GM12878 (cell line): Measurements from ENCODE around the gene STRBP. TPM values are rescaled to one million over a fixed set of nuclear protein-coding genes. Genes with fewer than 3 reads are reported as not detected.

Source experiments
- ATAC-seq: fragments of 200-7000 bp; cut with Tn5 transposase; 3 replicates; pipeline ENCODE4 v1.9.1; 2020; ENCODE audit warnings: mild to moderate bottlenecking, moderate library complexity
- BruUV-seq: library from RNA; stranded (reverse); fragments of 400-500 nt; replicated peaks from 2 replicates; lab custom pipeline; 2021; lab: Mats Ljungman, UMichigan
- CTCF ChIA-PET: fragments of 300-600 bp; sonication (Branson Sonifier 250); formaldehyde crosslinking; extraction: SDS; loops from one replicate; lab custom pipeline; 2021; ENCODE audit warnings: inconsistent platforms; lab: Yijun Ruan, JAX
- POLR2A ChIA-PET: fragments of 350-600 bp; formaldehyde crosslinking; extraction: SDS; loops from one replicate; lab custom pipeline; 2021; ENCODE audit warnings: inconsistent platforms; lab: Charles Lee
- RAD21 ChIA-PET: fragments of 300-600 bp; sonication (Branson Sonifier 250); formaldehyde crosslinking; loops from one replicate; lab custom pipeline; 2023; ENCODE audit warnings: antibody characterized with exemption; ENCODE audit not compliant: unreplicated experiment; lab: Charles Lee
- SMC1A ChIA-PET: fragments of 300-600 bp; sonication (Branson Sonifier 250); formaldehyde crosslinking; loops from one replicate; lab custom pipeline; 2023; ENCODE audit not compliant: unreplicated experiment, uncharacterized antibody; lab: Charles Lee
- DNase-seq: peaks from one replicate; pipeline ENCODE4 v3.0.0-alpha.2; 2011; ENCODE audit warnings: low read depth, low spot score
- FAIRE-seq: peaks from 3 replicates; lab custom pipeline; 2011; peaks lifted over from hg19 to GRCh38; lab: Jason Lieb, UNC
- H2AFZ ChIP-seq: 2 replicates; pipeline ENCODE4 v1.6.0; 2011; ENCODE audit warnings: low read depth, low read length, control low read depth; ENCODE audit not compliant: control insufficient read depth
- H3K27ac ChIP-seq: 2 replicates; pipeline ENCODE4 v1.5.1; 2011; ENCODE audit warnings: control low read depth; ENCODE audit not compliant: control insufficient read depth, insufficient read depth
- H3K27me3 ChIP-seq, 2 experiments: replicated peaks in 1 of 2; 2 replicates each; pipeline versions ENCODE4 v1.6.0 to v1.6.1; 2011; ENCODE audit warnings: low read length in 1 of 2; ENCODE audit not compliant: control insufficient read depth in 2 of 2, insufficient read depth in 2 of 2
- H3K36me3 ChIP-seq, 2 experiments: 2 replicates each; pipeline ENCODE4 v1.5.1; 2011; ENCODE audit warnings: low read length in 1 of 2; ENCODE audit not compliant: control insufficient read depth in 2 of 2, insufficient read depth in 2 of 2
- H3K4me1 ChIP-seq: 2 replicates; pipeline ENCODE4 v1.6.1; 2011; ENCODE audit warnings: mild to moderate bottlenecking, low read length, moderate library complexity, mixed read lengths; ENCODE audit not compliant: control insufficient read depth, insufficient read depth
- H3K4me2 ChIP-seq: 2 replicates; pipeline ENCODE4 v1.6.0; 2011; ENCODE audit warnings: control low read depth; ENCODE audit not compliant: control insufficient read depth, insufficient read depth
- H3K4me3 ChIP-seq: fragments of 200-600 bp; sonication (generic); 2 replicates; pipeline ENCODE4 v1.5.1; 2016
- H3K79me2 ChIP-seq: 2 replicates; pipeline ENCODE4 v1.6.0; 2011; ENCODE audit warnings: low read length; ENCODE audit not compliant: control insufficient read depth, insufficient read depth
- H3K9ac ChIP-seq: 2 replicates; pipeline ENCODE4 v1.8.0; 2011; ENCODE audit warnings: low read length, control low read depth, mixed read lengths; ENCODE audit not compliant: control insufficient read depth, insufficient read depth
- H3K9me3 ChIP-seq: replicated peaks from 3 replicates; pipeline ENCODE4 v1.5.1; 2011; ENCODE audit warnings: mild to moderate bottlenecking, low read length; ENCODE audit not compliant: control insufficient read depth, insufficient read depth
- H4K20me1 ChIP-seq: 2 replicates; pipeline ENCODE4 v1.6.0; 2011; ENCODE audit not compliant: control insufficient read depth, insufficient read depth
- CBX5 ChIP-seq: sonication (generic); IDR thresholded peaks from 2 replicates; pipeline ENCODE4 v1.6.1; 2016; ENCODE audit warnings: low read depth, moderate library complexity, mild to moderate bottlenecking, inconsistent platforms
- HDAC6 ChIP-seq: fragments of 200-600 bp; sonication (generic); IDR thresholded peaks from one replicate; pipeline ENCODE4 v1.8.0; 2017; ENCODE audit warnings: antibody characterized with exemption; ENCODE audit not compliant: unreplicated experiment
- HDGF ChIP-seq: fragments of 450-650 bp; IDR thresholded peaks from 2 replicates; pipeline ENCODE4 v1.6.1; 2016; ENCODE audit warnings: antibody characterized with exemption
- KDM1A ChIP-seq: fragments of 200-600 bp; sonication (generic); IDR thresholded peaks from 2 replicates; pipeline ENCODE4 v1.6.1; 2016; ENCODE audit warnings: borderline replicate concordance
- MTA2 ChIP-seq: fragments of 450-650 bp; IDR thresholded peaks from 2 replicates; pipeline ENCODE4 v1.6.1; 2016; ENCODE audit warnings: low read depth, mild to moderate bottlenecking, moderate library complexity
- NFYB ChIP-seq: IDR thresholded peaks from 2 replicates; pipeline ENCODE4 v1.6.1; 2011; ENCODE audit warnings: low read depth, mild to moderate bottlenecking, low read length, improper control_type of control experiment, moderate library complexity; ENCODE audit not compliant: insufficient read depth
- NR2C2 ChIP-seq: IDR thresholded peaks from 2 replicates; pipeline ENCODE4 v1.6.1; 2011; ENCODE audit warnings: borderline replicate concordance, low read depth; ENCODE audit not compliant: control insufficient read depth, insufficient read length
- NRF1 ChIP-seq: conservative IDR thresholded peaks from 2 replicates; pipeline ENCODE4 v1.6.1; 2011; ENCODE audit warnings: mild to moderate bottlenecking, low read depth, low read length, improper control_type of control experiment
- TCF12 ChIP-seq: IDR thresholded peaks from 2 replicates; pipeline ENCODE4 v1.6.1; 2011; ENCODE audit warnings: low read depth, mild to moderate bottlenecking, low read length
- ZNF24 ChIP-seq: fragments of 450-650 bp; IDR thresholded peaks from 2 replicates; pipeline ENCODE4 v1.6.1; 2017; ENCODE audit warnings: antibody characterized with exemption, mild to moderate bottlenecking
- ZNF274 ChIP-seq: IDR thresholded peaks from one replicate; pipeline ENCODE4 v1.8.0; 2011; ENCODE audit not compliant: insufficient read length, insufficient read depth
- WGBS: methylation state at CpG from one replicate; pipeline ENCODE4 v1.1.6; 2016; ENCODE audit warnings: low lambda C conversion rate; ENCODE audit not compliant: insufficient replicate concordance, insufficient coverage; ENCODE audit errors: missing lambda C conversion rate; 5-methylcytosine and 5-hydroxymethylcytosine counted together
- in situ Hi-C: fragments of 300-500 bp; cut with MboI; formaldehyde crosslinking; loops from 9 replicates; pipeline ENCODE4 v1.14.3; 2018; ENCODE audit warnings: mixed read lengths
- intact Hi-C: fragments of 100-400 bp; cut with micrococcal nuclease; formaldehyde crosslinking; loops from one replicate; pipeline ENCODE4 v1.14.2; 2022; ENCODE audit not compliant: unreplicated experiment
- polyA plus RNA-seq, 11 experiments: library from polyadenylated mRNA; depleted of rRNA in 4 of 11; unstranded in 6 of 11; stranded (reverse) in 5 of 11; fragments of >200 nt; fragmentation: Nextera tagmentation in 4 of 11; fragmentation: Illumina TruSeq in 1 of 11; extraction: Ambion mirVana in 4 of 11; extraction: Trizol in 1 of 11; gene quantifications; 1 replicate in 1 of 11; 2 replicates in 10 of 11; pipeline versions ENCODE4 v1.2.1 to v1.2.3, GENCODE V29; 2011 to 2016; ENCODE audit warnings: inconsistent platforms in 2 of 11, missing spikeins in 2 of 11, low read depth in 1 of 11
- total RNA-seq, 4 experiments: library from RNA; depleted of rRNA in 3 of 4; stranded (reverse); fragments of >200 nt in 3 of 4; fragmentation: Illumina TruSeq in 1 of 4; extraction: Trizol in 1 of 4; gene quantifications; 2 replicates each; pipeline versions ENCODE4 v1.2.1 to v1.2.3, GENCODE V29; 2013 to 2021
- TF ChIP-seq, protein P1 (sequence below): IDR thresholded peaks from 2 replicates; pipeline ENCODE4 v1.6.1; 2011; ENCODE audit warnings: low read depth, mild to moderate bottlenecking, low read length, moderate library complexity, borderline replicate concordance; ENCODE audit errors: extremely low read depth
- TF ChIP-seq, protein P2 (sequence below): IDR thresholded peaks from 2 replicates; pipeline ENCODE4 v1.6.1; 2011; ENCODE audit warnings: low read depth, low read length, improper control_type of control experiment, borderline replicate concordance

Gene STRBP
- total and polyA plus RNA-seq, 10 of the 15 experiments (the other 5 are each of a cell fraction or from before 2014, with no cell fraction given) = 31.0 to 96.8 (median 71.4) TPM

DNA sequence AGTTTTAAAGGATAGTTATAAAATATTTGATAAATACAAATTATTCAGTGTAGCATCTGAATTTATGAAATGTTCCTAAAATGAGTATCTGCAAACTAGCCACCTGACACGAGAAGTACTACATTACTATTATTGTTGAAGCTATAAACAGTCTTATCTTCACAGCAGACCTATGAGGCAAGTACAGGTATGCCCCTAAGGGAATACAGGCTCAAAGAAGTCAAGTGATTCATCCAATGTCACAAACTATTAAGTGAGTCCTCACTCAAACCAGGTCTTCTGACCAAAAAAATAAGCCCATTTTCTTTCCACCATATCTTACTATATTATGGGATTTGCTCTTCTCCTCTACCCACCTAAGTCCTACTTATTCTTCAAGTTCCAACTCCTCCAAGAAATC is 28.7 kb downstream of the STRBP start:
- DNase-seq (no peak), ATAC-seq (no peak), FAIRE-seq (no peak)
- RAD21 ChIA-PET = interaction anchor here (0.6 to 1.4 kb wide), 2 partner anchors 21 to 99 kb away, joined by 4 to 5 read pairs; no protein-coding TSS in a partner anchor
- SMC1A ChIA-PET = interaction anchor here (1.3 to 6.4 kb wide), 5 partner anchors 11 to 110 kb away, joined by 3 to 46 read pairs (median 5); no protein-coding TSS in a partner anchor
- no peaks in the 10 kb centered on the region for H4K20me1 ChIP-seq
- H3K9me3 ChIP-seq = peaks cover 1% of the 10 kb centered on the region; the same call in 1 of the 3 replicates
- no peak overlapping the region for H3K27ac ChIP-seq
- no TSS peak for BruUV-seq
- H3K4me3 ChIP-seq = no peak overlapping the region
- POLR2A ChIA-PET = interaction anchor here (0.9 kb wide), 1 partner anchor 12 kb away, joined by 4 read pairs; no protein-coding TSS in a partner anchor
- no peak overlapping the region for H3K4me2 ChIP-seq
- TF ChIP-seq CBX5 (no peak), ZNF274 (no peak), NFYB (no peak), NRF1 (no peak), MTA2 (no peak), KDM1A (no peak), HDGF (no peak), HDAC6 (no peak), NR2C2 (no peak), ZNF24 (no peak), TCF12 (no peak)
- TF ChIP-seq, protein P1, sequence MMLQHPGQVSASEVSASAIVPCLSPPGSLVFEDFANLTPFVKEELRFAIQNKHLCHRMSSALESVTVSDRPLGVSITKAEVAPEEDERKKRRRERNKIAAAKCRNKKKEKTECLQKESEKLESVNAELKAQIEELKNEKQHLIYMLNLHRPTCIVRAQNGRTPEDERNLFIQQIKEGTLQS = no peak
- TF ChIP-seq, protein P2, sequence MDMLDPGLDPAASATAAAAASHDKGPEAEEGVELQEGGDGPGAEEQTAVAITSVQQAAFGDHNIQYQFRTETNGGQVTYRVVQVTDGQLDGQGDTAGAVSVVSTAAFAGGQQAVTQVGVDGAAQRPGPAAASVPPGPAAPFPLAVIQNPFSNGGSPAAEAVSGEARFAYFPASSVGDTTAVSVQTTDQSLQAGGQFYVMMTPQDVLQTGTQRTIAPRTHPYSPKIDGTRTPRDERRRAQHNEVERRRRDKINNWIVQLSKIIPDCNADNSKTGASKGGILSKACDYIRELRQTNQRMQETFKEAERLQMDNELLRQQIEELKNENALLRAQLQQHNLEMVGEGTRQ = no peak
- H3K9ac ChIP-seq = no peak overlapping the region
- in situ Hi-C loops (no loop called here), intact Hi-C loops (no loop called here)
- CTCF ChIA-PET = interaction anchor here (0.7 to 2.7 kb wide), 3 partner anchors 21 to 157 kb away, joined by 4 to 11 read pairs (median 4); no protein-coding TSS in a partner anchor
- H2AFZ ChIP-seq = no peak overlapping the region
- H3K36me3 ChIP-seq = peaks cover 0 to 7% of the 10 kb centered on the region in 2 experiments
- H3K79me2 ChIP-seq = peaks cover 63% of the 10 kb centered on the region
- no peaks in the 10 kb centered on the region for H3K27me3 ChIP-seq
- WGBS = 100% methylated on average over 1 of the region's 1 CpG
- peaks cover 28% of the 10 kb centered on the region for H3K4me1 ChIP-seq
